SU-DHL-6 (cell line): ENCODE measurements around the gene DNAH11.

Experiments
- H2AFZ ChIP-seq: fragments of 200-600 bp; sonication (generic); 2 replicates; pipeline ENCODE4 v1.6.1; 2014; ENCODE audit warnings: low read depth, mild to moderate bottlenecking, moderate library complexity, mixed read lengths, antibody characterized with exemption, low read length; ENCODE audit not compliant: severe bottlenecking
- H3F3A ChIP-seq: fragments of 200-600 bp; shearing (Covaris generic); 2 replicates; pipeline ENCODE4 v1.6.0; 2016; ENCODE audit warnings: antibody characterized with exemption, mild to moderate bottlenecking; ENCODE audit not compliant: insufficient read depth
- H3K27ac ChIP-seq: fragments of 200-600 bp; sonication (generic); 2 replicates; pipeline ENCODE4 v1.5.1; 2016; ENCODE audit warnings: low read depth, mild to moderate bottlenecking, low read length, moderate library complexity, mixed read lengths
- H3K27me3 ChIP-seq: fragments of 200-600 bp; sonication (generic), shearing (Covaris generic); 2 replicates; pipeline ENCODE4 v1.6.0; 2014; ENCODE audit warnings: mild to moderate bottlenecking, low read length
- H3K36me3 ChIP-seq: fragments of 200-600 bp; sonication (generic); 2 replicates; pipeline ENCODE4 v1.6.1; 2014; ENCODE audit warnings: mild to moderate bottlenecking, low read length, mixed read lengths
- H3K4me2 ChIP-seq: fragments of 300-600, 200-600 bp; shearing (Covaris generic), sonication (generic); 2 replicates; pipeline ENCODE4 v1.6.0; 2014; ENCODE audit warnings: low read length, low read depth, mild to moderate bottlenecking; ENCODE audit not compliant: poor library complexity, severe bottlenecking
- H3K4me3 ChIP-seq: fragments of 200-600 bp; sonication (generic); 2 replicates; pipeline ENCODE4 v1.5.1; 2014; ENCODE audit warnings: antibody characterized with exemption, low read length, mild to moderate bottlenecking, mixed read lengths; ENCODE audit not compliant: insufficient read depth, poor library complexity, severe bottlenecking
- H3K79me2 ChIP-seq: fragments of 200-600 bp; sonication (generic); 2 replicates; pipeline ENCODE4 v1.6.1; 2014; ENCODE audit warnings: mild to moderate bottlenecking, low read length, moderate library complexity; ENCODE audit not compliant: insufficient read depth
- H3K9ac ChIP-seq: fragments of 200-600 bp; sonication (generic); 2 replicates; pipeline ENCODE4 v1.7.0; 2014; ENCODE audit warnings: mild to moderate bottlenecking, low read length
- H3K9me2 ChIP-seq: fragments of 200-600 bp; sonication (generic); replicated peaks from 2 replicates; pipeline ENCODE4 v1.6.1; 2014; ENCODE audit warnings: low read length; ENCODE audit not compliant: insufficient read depth
- H3K9me3 ChIP-seq: fragments of 200-600 bp; sonication (generic); 2 replicates; pipeline ENCODE4 v1.6.1; 2014; ENCODE audit warnings: low read length, mixed read lengths; ENCODE audit not compliant: insufficient read depth
- H4K20me1 ChIP-seq: fragments of 200-600 bp; sonication (generic); 2 replicates; pipeline ENCODE4 v1.6.1; 2014; ENCODE audit warnings: low read depth, mild to moderate bottlenecking, antibody characterized with exemption, low read length, moderate library complexity, mixed read lengths
- CTCF ChIP-seq: fragments of 200-600 bp; sonication (generic); IDR thresholded peaks from one replicate; pipeline ENCODE4 v1.5.1; 2017; ENCODE audit warnings: antibody characterized with exemption, mild to moderate bottlenecking, low read length, moderate library complexity; ENCODE audit not compliant: insufficient read depth, poor library complexity, severe bottlenecking
- EZH2phosphoT487 ChIP-seq: fragments of 200-600 bp; sonication (generic), shearing (Covaris generic); conservative IDR thresholded peaks from 2 replicates; pipeline ENCODE4 v1.6.1; 2018; ENCODE audit warnings: mild to moderate bottlenecking, antibody characterized with exemption, low read length, moderate library complexity, mixed read lengths

The DNAH11 gene

GRCh38 chr7:21914671-21915070 lies 371.8 kb downstream of the DNAH11 start:
- Histone ChIP-seq H3K79me2 (peaks cover 31% of the 10 kb centered on the region), H3K36me3 (peaks cover 17% of the 10 kb centered on the region), H3K9me2 (no peaks in the 10 kb centered on the region), H3K4me3 (no peak overlapping the region), H3K27me3 (no peaks in the 10 kb centered on the region), H3K9ac (no peak overlapping the region), H3K9me3 (no peaks in the 10 kb centered on the region), H4K20me1 (peaks cover 9% of the 10 kb centered on the region; the same call in 1 of the 2 replicates), H3F3A (no peaks in the 10 kb centered on the region), H3K4me2 (no peak overlapping the region), H2AFZ (no peak overlapping the region), H3K27ac (no peak overlapping the region)
- no peak for TF ChIP-seq EZH2phosphoT487
- TF ChIP-seq CTCF: no peak

GRCh38 chr7:21915140-21915539 lies 372.3 kb downstream of the DNAH11 start:
- peaks cover 17% of the 10 kb centered on the region for H3K36me3 ChIP-seq
- no peak overlapping the region for H3K4me2 ChIP-seq
- no peaks in the 10 kb centered on the region for H3F3A ChIP-seq
- H3K79me2 ChIP-seq: peaks cover 36% of the 10 kb centered on the region
- H3K9ac ChIP-seq: no peak overlapping the region
- H3K27me3 ChIP-seq: no peaks in the 10 kb centered on the region
- no peaks in the 10 kb centered on the region for H3K9me3 ChIP-seq
- no peak overlapping the region for H2AFZ ChIP-seq
- no peaks in the 10 kb centered on the region for H3K9me2 ChIP-seq
- no peak for TF ChIP-seq EZH2phosphoT487
- no peak for TF ChIP-seq CTCF
- H4K20me1 ChIP-seq: peaks cover 14% of the 10 kb centered on the region
- H3K4me3 ChIP-seq: no peak overlapping the region
- H3K27ac ChIP-seq: no peak overlapping the region

- Histone ChIP-seq H3K79me2 (peaks cover 46% of the 10 kb centered on the region), H3K4me3 (no peak overlapping the region), H3K9me3 (no peaks in the 10 kb centered on the region), H4K20me1 (peaks cover 24% of the 10 kb centered on the region), H3K4me2 (no peak overlapping the region), H3K27ac (no peak overlapping the region), H3F3A (no peaks in the 10 kb centered on the region), H3K9me2 (no peaks in the 10 kb centered on the region), H3K27me3 (no peaks in the 10 kb centered on the region), H2AFZ (no peak overlapping the region), H3K36me3 (peaks cover 17% of the 10 kb centered on the region), H3K9ac (no peak overlapping the region)
- TF ChIP-seq CTCF: no peak
- no peak for TF ChIP-seq EZH2phosphoT487
These were observed 373.3 kb downstream of the DNAH11 start for GRCh38 chr7:21916176-21916575.

GRCh38 chr7:21916629-21917028 lies 373.8 kb downstream of the DNAH11 start:
- Histone ChIP-seq H2AFZ (no peak overlapping the region), H3K9me3 (no peaks in the 10 kb centered on the region), H3K79me2 (peaks cover 51% of the 10 kb centered on the region), H4K20me1 (peaks cover 28% of the 10 kb centered on the region), H3K4me2 (no peak overlapping the region), H3K27me3 (no peaks in the 10 kb centered on the region), H3K9me2 (no peaks in the 10 kb centered on the region), H3K27ac (no peak overlapping the region), H3K9ac (no peak overlapping the region), H3K4me3 (no peak overlapping the region), H3K36me3 (peaks cover 16% of the 10 kb centered on the region), H3F3A (no peaks in the 10 kb centered on the region)
- TF ChIP-seq EZH2phosphoT487 (no peak), CTCF (no peak)
